Erythroblast (primary cell): ENCODE data around the gene IFITM1.

Experiments used
- GATA1 ChIP-seq: IDR thresholded peaks from 2 replicates; pipeline ENCODE4 v1.6.1; 2011; ENCODE audit warnings: low read depth, mild to moderate bottlenecking, control low read depth, low read length, moderate library complexity
- POLR2A ChIP-seq: IDR thresholded peaks from 2 replicates; pipeline ENCODE4 v1.6.1; 2011; ENCODE audit warnings: mild to moderate bottlenecking, low read length

DNA sequence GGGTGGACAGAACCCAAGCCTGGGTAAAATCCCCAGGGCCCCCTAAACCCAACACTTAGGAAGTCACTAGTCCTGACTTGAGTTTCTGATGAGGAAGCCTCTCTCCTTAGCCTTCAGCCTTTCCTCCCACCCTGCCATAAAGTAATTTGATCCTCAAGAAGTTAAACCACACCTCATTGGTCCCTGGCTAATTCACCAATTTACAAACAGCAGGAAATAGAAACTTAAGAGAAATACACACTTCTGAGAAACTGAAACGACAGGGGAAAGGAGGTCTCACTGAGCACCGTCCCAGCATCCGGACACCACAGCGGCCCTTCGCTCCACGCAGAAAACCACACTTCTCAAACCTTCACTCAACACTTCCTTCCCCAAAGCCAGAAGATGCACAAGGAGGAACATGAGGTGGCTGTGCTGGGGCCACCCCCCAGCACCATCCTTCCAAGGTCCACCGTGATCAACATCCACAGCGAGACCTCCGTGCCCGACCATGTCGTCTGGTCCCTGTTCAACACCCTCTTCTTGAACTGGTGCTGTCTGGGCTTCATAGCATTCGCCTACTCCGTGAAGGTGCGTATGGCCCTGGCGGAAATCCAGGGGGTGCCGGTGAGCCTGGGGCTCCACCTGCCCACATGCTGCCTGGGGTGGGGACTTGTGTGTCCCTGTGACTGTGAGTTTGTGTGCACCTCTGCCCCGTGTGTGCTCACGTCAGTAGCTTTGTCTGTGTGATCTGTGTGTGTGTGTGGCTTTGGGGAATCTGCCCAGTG is at the start of gene IFITM1:
- TF ChIP-seq POLR2A (peak; percentile 44), GATA1 (no peak)
